K562 (cell line): ENCODE results near the gene RREB1. TPM values are rescaled to one million over a fixed set of nuclear protein-coding genes. Genes with fewer than 3 reads are reported as not detected.

ENCODE experiments used
- ATAC-seq: fragments of 200-7000 bp; cut with Tn5 transposase; 3 replicates; pipeline ENCODE4 v1.9.1; 2020; ENCODE audit warnings: moderate library complexity
- BruUV-seq: library from RNA; stranded (reverse); fragments of 400-500 nt; replicated peaks from 2 replicates; lab custom pipeline; 2021; lab: Mats Ljungman, UMichigan
- CTCF ChIA-PET: fragments of 300-600 bp; formaldehyde crosslinking; extraction: SDS; loops from one replicate; lab custom pipeline; 2021; ENCODE audit warnings: low intra/inter-chr PET ratio; lab: Yijun Ruan, JAX
- POLR2A ChIA-PET: fragments of 300-600, 350-650 bp; sonication (Branson Sonifier 250); formaldehyde crosslinking; extraction: SDS; loops from one replicate; lab custom pipeline; 2021; ENCODE audit warnings: antibody characterized with exemption, inconsistent platforms; lab: Yijun Ruan, JAX
- DNase-seq, 4 experiments: peaks; one replicate each; pipeline versions ENCODE4 v3.0.0 to v3.0.0-alpha.2; 2011 to 2018; ENCODE audit warnings: low spot score in 3 of 4, mixed read lengths in 3 of 4; ENCODE audit errors: extremely low read depth in 1 of 4
- FAIRE-seq: peaks from 2 replicates; lab custom pipeline; 2011; peaks lifted over from hg19 to GRCh38; lab: Jason Lieb, UNC
- H2AFZ ChIP-seq: 2 replicates; pipeline ENCODE4 v1.6.0; 2011; ENCODE audit warnings: low read depth, low read length, control low read depth, inconsistent platforms
- H3K27ac ChIP-seq: fragments of 200-600 bp; 3 replicates; pipeline ENCODE4 v1.8.0; 2011; ENCODE audit warnings: low read depth, mild to moderate bottlenecking, control low read depth, inconsistent platforms, low read length, moderate library complexity, mixed read lengths; ENCODE audit errors: extremely low read depth
- H3K27me3 ChIP-seq, 2 experiments: fragments of 300-600 bp in 1 of 2; 2 replicates in 1 of 2; 3 replicates in 1 of 2; pipeline versions ENCODE4 v1.6.0 to v1.8.0; 2011; ENCODE audit warnings: inconsistent platforms in 2 of 2, low read length in 2 of 2, mild to moderate bottlenecking in 1 of 2, mixed read lengths in 1 of 2, moderate library complexity in 1 of 2; ENCODE audit not compliant: control insufficient read depth in 2 of 2, insufficient read depth in 2 of 2
- H3K36me3 ChIP-seq: fragments of 300-600 bp; 3 replicates; pipeline ENCODE4 v1.8.0; 2011; ENCODE audit warnings: mild to moderate bottlenecking, low read length, inconsistent platforms; ENCODE audit not compliant: control insufficient read depth, insufficient read depth
- H3K4me1 ChIP-seq, 2 experiments: fragments of 200-600 bp in 1 of 2; replicated peaks in 1 of 2; 2 replicates in 1 of 2; 3 replicates in 1 of 2; pipeline versions ENCODE4 v1.5.1 to v1.8.0; 2011; ENCODE audit warnings: inconsistent platforms in 2 of 2, low read length in 2 of 2, mild to moderate bottlenecking in 1 of 2, mixed read lengths in 1 of 2, moderate library complexity in 1 of 2; ENCODE audit not compliant: control insufficient read depth in 2 of 2, insufficient read depth in 2 of 2
- H3K4me2 ChIP-seq: 2 replicates; pipeline ENCODE4 v1.6.1; 2011; ENCODE audit warnings: low read length, control low read depth, inconsistent platforms, mixed read lengths; ENCODE audit not compliant: insufficient read depth
- H3K4me3 ChIP-seq: fragments of 200-600 bp; sonication (generic), shearing (Covaris generic); 2 replicates; pipeline ENCODE4 v1.5.1; 2016; ENCODE audit warnings: control low read depth, inconsistent platforms
- H3K79me2 ChIP-seq: fragments of 200-600 bp; 3 replicates; pipeline ENCODE4 v1.8.0; 2011; ENCODE audit warnings: low read length, inconsistent platforms; ENCODE audit not compliant: control insufficient read depth, insufficient read depth
- H3K9ac ChIP-seq, 2 experiments: 2 replicates each; pipeline versions ENCODE4 v1.6.0 to v1.6.1; 2011; ENCODE audit warnings: low read depth in 2 of 2, low read length in 2 of 2, control low read depth in 1 of 2, inconsistent platforms in 1 of 2, mild to moderate bottlenecking in 1 of 2, mixed read lengths in 1 of 2; ENCODE audit not compliant: insufficient read depth in 1 of 2
- H3K9me1 ChIP-seq: one replicate; pipeline ENCODE4 v1.6.0; 2011; ENCODE audit warnings: inconsistent platforms, mild to moderate bottlenecking, low read length, moderate library complexity; ENCODE audit not compliant: control insufficient read depth, insufficient read depth
- H3K9me3 ChIP-seq: replicated peaks from 2 replicates; pipeline ENCODE4 v1.5.1; 2011; ENCODE audit warnings: low read depth, low read length, inconsistent platforms; ENCODE audit not compliant: control insufficient read depth, insufficient read depth
- H4K20me1 ChIP-seq: replicated peaks from 2 replicates; pipeline ENCODE4 v1.6.1; 2011; ENCODE audit warnings: low read length, inconsistent platforms, mixed read lengths; ENCODE audit not compliant: control insufficient read depth, insufficient read depth
- ADNP ChIP-seq: fragments of 200-800 bp; sonication (Bioruptor generic); IDR thresholded peaks from 2 replicates; pipeline ENCODE4 v1.6.1; 2016; ENCODE audit warnings: missing genetic modification characterization, missing compliant biosample characterization
- ARID2 ChIP-seq: fragments of 450-650 bp; IDR thresholded peaks from 2 replicates; pipeline ENCODE4 v1.6.1; 2017; ENCODE audit warnings: antibody characterized with exemption, mild to moderate bottlenecking
- BCOR ChIP-seq: fragments of 450-650 bp; IDR thresholded peaks from 2 replicates; pipeline ENCODE4 v1.6.1; 2016
- CBX2 ChIP-seq: fragments of 200-600 bp; sonication (generic); IDR thresholded peaks from one replicate; pipeline ENCODE4 v1.6.1; 2012; ENCODE audit warnings: mild to moderate bottlenecking, low read length, inconsistent platforms; ENCODE audit not compliant: insufficient read depth, poor library complexity, severe bottlenecking
- CHD4 ChIP-seq: fragments of 200-600 bp; sonication (generic); IDR thresholded peaks from 3 replicates; pipeline ENCODE4 v1.6.1; 2012; ENCODE audit warnings: low read depth, mild to moderate bottlenecking, mixed read lengths, low read length, inconsistent platforms; ENCODE audit not compliant: insufficient read depth, insufficient replicate concordance, poor library complexity, severe bottlenecking
- GABPB1 ChIP-seq: sonication (generic); formaldehyde crosslinking; IDR thresholded peaks from 2 replicates; pipeline ENCODE4 v1.8.0; 2022; ENCODE audit warnings: mild to moderate bottlenecking, missing genetic modification reagents
- HDAC1 ChIP-seq, 2 experiments: fragments of 450-650 bp; IDR thresholded peaks; 2 replicates each; pipeline ENCODE4 v1.6.1; 2016 to 2017; ENCODE audit warnings: inconsistent platforms in 1 of 2, mild to moderate bottlenecking in 1 of 2, moderate library complexity in 1 of 2
- HDAC2 ChIP-seq: fragments of 450-650 bp; IDR thresholded peaks from 2 replicates; pipeline ENCODE4 v1.6.1; 2016; ENCODE audit warnings: mild to moderate bottlenecking
- KDM1A ChIP-seq, 2 experiments: fragments of 450-650 bp; IDR thresholded peaks; 2 replicates each; pipeline ENCODE4 v1.6.1; 2016; ENCODE audit warnings: mild to moderate bottlenecking in 2 of 2
- NR4A1 ChIP-seq, 2 experiments: fragments of 250-450 bp in 1 of 2; fragments of 450-650 bp in 1 of 2; sonication (Bioruptor Pico) in 1 of 2; IDR thresholded peaks; 2 replicates each; pipeline versions ENCODE4 v1.4.0 to v1.6.1; 2016 to 2020; ENCODE audit warnings: mild to moderate bottlenecking in 2 of 2, missing compliant biosample characterization in 1 of 2, missing genetic modification characterization in 1 of 2, moderate library complexity in 1 of 2
- RCOR1 ChIP-seq, 2 experiments: IDR thresholded peaks; 2 replicates each; pipeline ENCODE4 v1.6.1; 2012; ENCODE audit warnings: low read depth in 2 of 2, low read length in 2 of 2, borderline replicate concordance in 1 of 2, improper control_type of control experiment in 1 of 2
- ZNF3 ChIP-seq: fragments of 250-450 bp; sonication (Bioruptor Pico); IDR thresholded peaks from 2 replicates; pipeline ENCODE4 v1.5.0; 2021; ENCODE audit warnings: mild to moderate bottlenecking, moderate library complexity
- ZNF445 ChIP-seq: fragments of 250-450 bp; sonication (Bioruptor Pico); IDR thresholded peaks from 2 replicates; pipeline ENCODE4 v1.4.0; 2020; ENCODE audit warnings: low read depth, mild to moderate bottlenecking, moderate library complexity
- WGBS: fragments of 100-300 bp; shearing (Covaris generic); methylation state at CpG from one replicate; pipeline ENCODE4 v1.1.6; 2016; ENCODE audit warnings: low coverage, mixed read lengths; ENCODE audit not compliant: insufficient coverage; ENCODE audit errors: missing lambda C conversion rate; 5-methylcytosine and 5-hydroxymethylcytosine counted together
- in situ Hi-C: fragments of 300-500 bp; cut with MboI; formaldehyde crosslinking; loops from 4 replicates; pipeline ENCODE4 v1.15.0; 2018; ENCODE audit warnings: inconsistent platforms, mixed read lengths
- intact Hi-C: fragments of 100-400 bp; cut with micrococcal nuclease; formaldehyde crosslinking; loops from 2 replicates; pipeline ENCODE4 v1.14.2; 2022
- polyA plus RNA-seq, 8 experiments: library from polyadenylated mRNA; depleted of rRNA in 4 of 8; stranded (reverse) in 5 of 8; unstranded in 3 of 8; fragments of >200 nt; fragmentation: Nextera tagmentation in 2 of 8; fragmentation: Illumina TruSeq in 1 of 8; extraction: Ambion mirVana in 2 of 8; extraction: Trizol in 1 of 8; gene quantifications; 2 replicates each; pipeline versions ENCODE4 v1.2.1 to v1.2.3, GENCODE V29; 2011 to 2014; ENCODE audit warnings: inconsistent platforms in 1 of 8, missing spikeins in 1 of 8
- total RNA-seq, 7 experiments: library from RNA; depleted of rRNA in 6 of 7; stranded (reverse); fragments of >200 nt in 6 of 7; fragmentation: Illumina TruSeq in 2 of 7; extraction: Trizol in 2 of 7; gene quantifications; 2 replicates each; pipeline versions ENCODE4 v1.2.1 to v1.2.3, GENCODE V29; 2011 to 2021; ENCODE audit warnings: low replicate concordance in 1 of 7
- TF ChIP-seq, protein P1 (sequence below): sonication (generic); formaldehyde crosslinking; IDR thresholded peaks from 2 replicates; pipeline ENCODE4 v1.8.1; 2023; ENCODE audit warnings: mild to moderate bottlenecking, missing genetic modification reagents
- TF ChIP-seq, protein P2 (sequence below): fragments of 250-450 bp; sonication (Bioruptor Pico); IDR thresholded peaks from 2 replicates; pipeline ENCODE4 v1.8.0; 2022; ENCODE audit warnings: inconsistent platforms

Gene RREB1
- total and polyA plus RNA-seq, 9 of the 15 experiments (the other 6 are each of a cell fraction or from before 2014, with no cell fraction given), result 3.3 to 64.2 (median 19.3) TPM

DNA sequence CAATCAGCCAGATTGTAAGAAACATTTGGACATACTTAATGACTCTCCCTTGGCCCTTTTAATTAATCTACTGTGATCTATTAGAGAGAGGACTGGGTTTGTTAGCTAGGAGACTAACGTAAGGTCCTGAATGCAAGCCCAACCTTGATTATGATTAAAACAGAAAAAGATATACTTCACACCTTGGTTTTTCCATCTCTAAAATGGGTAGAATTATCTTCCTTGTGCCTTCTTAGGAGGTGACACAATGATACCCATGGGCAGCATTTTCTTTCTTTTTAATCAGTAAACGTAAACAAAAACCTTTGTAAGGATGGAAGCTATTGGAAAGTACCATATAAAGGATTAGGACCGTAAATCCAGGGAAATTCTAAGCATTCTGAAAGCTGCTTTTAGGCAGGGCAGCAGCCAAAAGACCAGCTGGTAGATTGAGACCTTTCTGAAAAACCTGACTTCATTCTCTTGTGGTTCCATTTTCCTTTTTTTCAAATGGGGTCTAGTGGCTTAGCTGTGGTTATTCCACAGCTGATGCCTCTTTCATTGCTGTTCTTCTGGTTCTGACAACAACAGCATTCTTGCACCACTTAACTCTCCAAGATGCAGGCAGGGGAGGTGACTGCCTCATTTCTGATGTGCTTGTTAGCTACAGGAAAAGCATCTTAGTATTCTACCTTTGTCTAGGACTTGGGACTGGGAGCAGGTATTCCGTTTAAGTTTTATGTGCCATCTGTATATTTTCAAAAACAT lies 27.4 kb downstream of the RREB1 start:
- CTCF ChIA-PET, result interaction anchor here (0.6 kb wide), 1 partner anchor 277 kb away, joined by 3 read pairs; no protein-coding TSS in a partner anchor
- Histone ChIP-seq H3K9ac (no peak overlapping the region; a peak in 1 of 4 replicates), H3K4me3 (no peak overlapping the region), H3K79me2 (peaks cover 98% of the 10 kb centered on the region), H3K27ac (peak overlapping the region; percentile 14), H3K9me1 (no peaks in the 10 kb centered on the region), H4K20me1 (no peaks in the 10 kb centered on the region), H3K9me3 (no peaks in the 10 kb centered on the region), H3K27me3 (no peaks in the 10 kb centered on the region), H3K36me3 (peaks cover 17% of the 10 kb centered on the region; the same call in 2 of the 3 replicates), H3K4me2 (0 out of 2 replicates have a peak overlapping the region, but pooled peaks have one; percentile 7), H2AFZ (no peak overlapping the region), H3K4me1 (peaks cover 21 to 62% of the 10 kb centered on the region in 2 experiments)
- no peak for FAIRE-seq
- 73% methylated on average over 4 of the region's 4 CpGs for WGBS
- no TSS peak for BruUV-seq
- in situ Hi-C loops (no loop called here), intact Hi-C loops (no loop called here)
- POLR2A ChIA-PET, result interaction anchor here (0.7 to 2.6 kb wide), 13 partner anchors 7 to 487 kb away, joined by 3 to 12 read pairs (median 4); no protein-coding TSS in a partner anchor
- no peak for ATAC-seq
- no peak for DNase-seq
- TF ChIP-seq KDM1A (IDR thresholded peaks at IDR 0.05), result peak; percentile 89 to 94
- no peak for TF ChIP-seq ZNF3 (CRISPR knock-in tag)
- TF ChIP-seq HDAC1 (IDR thresholded peaks at IDR 0.05), result peak in 1 of 2 experiments; percentile 60; a peak in 1 of 4 replicates
- TF ChIP-seq ARID2, result 0 out of 2 replicates have a peak, but pooled peaks have one; percentile 13
- TF ChIP-seq ZNF445 (CRISPR knock-in tag), result no peak
- no peak for TF ChIP-seq NR4A1 (CRISPR knock-in tag; IDR thresholded peaks at IDR 0.05)
- no peak for TF ChIP-seq NR4A1 (tag; IDR thresholded peaks at IDR 0.05)
- peak; percentile 88 for TF ChIP-seq CHD4
- TF ChIP-seq BCOR, result peak; percentile 98
- peak; percentile 31; the same call in 1 of the 2 replicates for TF ChIP-seq GABPB1 (CRISPR knock-in tag)
- TF ChIP-seq HDAC2, result peak; percentile 94
- TF ChIP-seq, protein P1, sequence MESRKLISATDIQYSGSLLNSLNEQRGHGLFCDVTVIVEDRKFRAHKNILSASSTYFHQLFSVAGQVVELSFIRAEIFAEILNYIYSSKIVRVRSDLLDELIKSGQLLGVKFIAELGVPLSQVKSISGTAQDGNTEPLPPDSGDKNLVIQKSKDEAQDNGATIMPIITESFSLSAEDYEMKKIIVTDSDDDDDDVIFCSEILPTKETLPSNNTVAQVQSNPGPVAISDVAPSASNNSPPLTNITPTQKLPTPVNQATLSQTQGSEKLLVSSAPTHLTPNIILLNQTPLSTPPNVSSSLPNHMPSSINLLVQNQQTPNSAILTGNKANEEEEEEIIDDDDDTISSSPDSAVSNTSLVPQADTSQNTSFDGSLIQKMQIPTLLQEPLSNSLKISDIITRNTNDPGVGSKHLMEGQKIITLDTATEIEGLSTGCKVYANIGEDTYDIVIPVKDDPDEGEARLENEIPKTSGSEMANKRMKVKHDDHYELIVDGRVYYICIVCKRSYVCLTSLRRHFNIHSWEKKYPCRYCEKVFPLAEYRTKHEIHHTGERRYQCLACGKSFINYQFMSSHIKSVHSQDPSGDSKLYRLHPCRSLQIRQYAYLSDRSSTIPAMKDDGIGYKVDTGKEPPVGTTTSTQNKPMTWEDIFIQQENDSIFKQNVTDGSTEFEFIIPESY (CRISPR knock-in tag), result 0 out of 2 replicates have a peak, but pooled peaks have one; percentile 18
- peak; percentile 98 for TF ChIP-seq ADNP (tag)
- TF ChIP-seq CBX2, result no peak
- peak in 1 of 2 experiments; percentile 66; a peak in 1 of 4 replicates for TF ChIP-seq RCOR1 (IDR thresholded peaks at IDR 0.05; ENCODE audit: borderline replicate concordance in 1 of 2, low read depth in 2 of 2, low read length in 2 of 2)
- TF ChIP-seq, protein P2, sequence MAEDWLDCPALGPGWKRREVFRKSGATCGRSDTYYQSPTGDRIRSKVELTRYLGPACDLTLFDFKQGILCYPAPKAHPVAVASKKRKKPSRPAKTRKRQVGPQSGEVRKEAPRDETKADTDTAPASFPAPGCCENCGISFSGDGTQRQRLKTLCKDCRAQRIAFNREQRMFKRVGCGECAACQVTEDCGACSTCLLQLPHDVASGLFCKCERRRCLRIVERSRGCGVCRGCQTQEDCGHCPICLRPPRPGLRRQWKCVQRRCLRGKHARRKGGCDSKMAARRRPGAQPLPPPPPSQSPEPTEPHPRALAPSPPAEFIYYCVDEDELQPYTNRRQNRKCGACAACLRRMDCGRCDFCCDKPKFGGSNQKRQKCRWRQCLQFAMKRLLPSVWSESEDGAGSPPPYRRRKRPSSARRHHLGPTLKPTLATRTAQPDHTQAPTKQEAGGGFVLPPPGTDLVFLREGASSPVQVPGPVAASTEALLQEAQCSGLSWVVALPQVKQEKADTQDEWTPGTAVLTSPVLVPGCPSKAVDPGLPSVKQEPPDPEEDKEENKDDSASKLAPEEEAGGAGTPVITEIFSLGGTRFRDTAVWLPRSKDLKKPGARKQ (CRISPR knock-in tag), result 0 out of 2 replicates have a peak, but pooled peaks have one; percentile 55
